Transverse colon (tissue), 4 donors: ENCODE results near the gene ALK. TPM values are rescaled to one million over a fixed set of nuclear protein-coding genes. Genes with fewer than 3 reads are reported as not detected.

Experiments used
- DNase-seq: peaks from one replicate; pipeline ENCODE4 v3.0.0-alpha.2; 2019
- H3K27ac ChIP-seq, 4 donors: fragments of 200-600 bp; sonication (generic); 2 replicates each; pipeline ENCODE4 v1.5.1; 2016 to 2018; ENCODE audit warnings: inconsistent platforms in 4 of 4
- H3K27me3 ChIP-seq: fragments of 200-600 bp; sonication (generic); 2 replicates; pipeline ENCODE4 v1.5.1; 2017; ENCODE audit warnings: inconsistent platforms
- H3K36me3 ChIP-seq, 4 donors: fragments of 200-600 bp; sonication (generic); 2 replicates each; pipeline ENCODE4 v1.5.1; 2017 to 2019; ENCODE audit warnings: inconsistent platforms in 4 of 4
- H3K4me1 ChIP-seq, 4 donors: fragments of 200-600 bp; sonication (generic); 2 replicates each; pipeline ENCODE4 v1.5.1; 2017 to 2020; ENCODE audit warnings: inconsistent platforms in 4 of 4
- H3K4me3 ChIP-seq, 4 donors: fragments of 200-600 bp; sonication (generic); 1 replicate in 1 of 4; 2 replicates in 3 of 4; pipeline versions ENCODE4 v1.5.1 to v1.6.1; 2017 to 2019; ENCODE audit warnings: inconsistent platforms in 4 of 4
- H3K9me3 ChIP-seq, 2 donors: fragments of 200-600 bp; sonication (generic); 2 replicates each; pipeline ENCODE4 v1.5.1; 2017 to 2019; ENCODE audit warnings: inconsistent platforms in 2 of 2
- EP300 ChIP-seq: sonication (generic); formaldehyde crosslinking; IDR thresholded peaks from one replicate; pipeline ENCODE4 v1.6.1; 2017; ENCODE audit warnings: antibody characterized with exemption, low read depth
- POLR2A ChIP-seq: fragments of 450-650 bp; IDR thresholded peaks from one replicate; pipeline ENCODE4 v1.6.1; 2016; ENCODE audit warnings: antibody characterized with exemption, mild to moderate bottlenecking, moderate library complexity
- POLR2AphosphoS5 ChIP-seq, 3 donors: sonication (generic); formaldehyde crosslinking; IDR thresholded peaks; one replicate each; pipeline ENCODE4 v1.6.1; 2016; ENCODE audit warnings: antibody characterized with exemption in 3 of 3
- WGBS, 2 donors: methylation state at CpG; one replicate each; pipeline ENCODE4 v1.1.5; 2018; ENCODE audit warnings: low coverage in 1 of 2; 5-methylcytosine and 5-hydroxymethylcytosine counted together
- in situ Hi-C, 4 donors: fragments of 200-750 bp; cut with MboI; loops; one replicate each; pipeline versions ENCODE4 v1.15.0 to v1.15.1; 2017; ENCODE audit warnings: low sequenced_read_pairs in 3 of 4, low pct_ligation_motif_present in 1 of 4, low pct_unique_long_range_greater_than_20kb in 1 of 4
- intact Hi-C: fragments of 100-400 bp; cut with DNase I; formaldehyde crosslinking; loops from one replicate; pipeline ENCODE4 v1.15.1; 2023; ENCODE audit warnings: low total_unique reads
- total RNA-seq, 4 donors: library from RNA; depleted of rRNA; stranded (reverse); fragments of >200 nt; gene quantifications; one replicate each; pipeline ENCODE4 v1.1.0, GENCODE V29; 2016
- TF ChIP-seq, protein P1 (sequence below), 5 experiments: fragments of 200-600 bp in 3 of 5; fragments of 450-650 bp in 2 of 5; sonication (generic) in 3 of 5; IDR thresholded peaks; 1 replicate in 2 of 5; 2 replicates in 3 of 5; pipeline ENCODE4 v1.5.1; 2016 to 2017; ENCODE audit warnings: antibody characterized with exemption in 5 of 5, inconsistent platforms in 3 of 5, mild to moderate bottlenecking in 2 of 5, moderate library complexity in 1 of 5

The ALK gene
- total RNA-seq, 4 donors from 2014 or later = 0.32 to 0.82 TPM; not detected in 2

DNA sequence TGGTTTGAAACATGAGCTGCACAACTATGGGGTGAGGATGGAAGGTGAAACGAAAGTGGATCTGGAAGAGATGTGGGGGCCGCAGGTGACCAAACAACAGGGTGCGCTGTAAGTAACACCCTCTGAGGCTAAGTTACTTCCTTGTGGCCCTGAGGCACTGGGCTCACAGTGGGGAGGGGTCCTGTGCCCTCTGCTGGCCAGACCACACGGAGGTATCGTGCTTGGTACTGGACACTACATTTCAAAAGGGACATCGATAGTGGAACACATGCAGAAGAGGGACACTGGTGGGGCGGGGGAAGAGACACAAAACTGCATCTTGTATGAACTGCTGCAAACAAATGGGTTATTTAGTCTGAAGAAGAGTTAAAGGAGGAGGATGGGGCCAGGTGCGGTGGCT is 695.6 kb downstream of the ALK start:
- Histone ChIP-seq H3K9me3 (no peaks in the 10 kb centered on the region), H3K36me3 (no peaks in the 10 kb centered on the region), H3K27ac (no peak overlapping the region), H3K4me3 (no peak overlapping the region), H3K27me3 (peaks cover 7% of the 10 kb centered on the region), H3K4me1 (no peaks in the 10 kb centered on the region)
- WGBS, 2 donors = 67 to 84% methylated on average over 4 to 8 of the region's 8 CpGs
- intact Hi-C loops = no loop called here
- TF ChIP-seq POLR2AphosphoS5 (IDR thresholded peaks at IDR 0.05) (no peak), EP300 (no peak), POLR2A (no peak)
- TF ChIP-seq, protein P1, sequence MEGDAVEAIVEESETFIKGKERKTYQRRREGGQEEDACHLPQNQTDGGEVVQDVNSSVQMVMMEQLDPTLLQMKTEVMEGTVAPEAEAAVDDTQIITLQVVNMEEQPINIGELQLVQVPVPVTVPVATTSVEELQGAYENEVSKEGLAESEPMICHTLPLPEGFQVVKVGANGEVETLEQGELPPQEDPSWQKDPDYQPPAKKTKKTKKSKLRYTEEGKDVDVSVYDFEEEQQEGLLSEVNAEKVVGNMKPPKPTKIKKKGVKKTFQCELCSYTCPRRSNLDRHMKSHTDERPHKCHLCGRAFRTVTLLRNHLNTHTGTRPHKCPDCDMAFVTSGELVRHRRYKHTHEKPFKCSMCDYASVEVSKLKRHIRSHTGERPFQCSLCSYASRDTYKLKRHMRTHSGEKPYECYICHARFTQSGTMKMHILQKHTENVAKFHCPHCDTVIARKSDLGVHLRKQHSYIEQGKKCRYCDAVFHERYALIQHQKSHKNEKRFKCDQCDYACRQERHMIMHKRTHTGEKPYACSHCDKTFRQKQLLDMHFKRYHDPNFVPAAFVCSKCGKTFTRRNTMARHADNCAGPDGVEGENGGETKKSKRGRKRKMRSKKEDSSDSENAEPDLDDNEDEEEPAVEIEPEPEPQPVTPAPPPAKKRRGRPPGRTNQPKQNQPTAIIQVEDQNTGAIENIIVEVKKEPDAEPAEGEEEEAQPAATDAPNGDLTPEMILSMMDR (IDR thresholded peaks at IDR 0.05) = no peak
- DNase-seq = no peak
- in situ Hi-C loops = no loop called here

DNA sequence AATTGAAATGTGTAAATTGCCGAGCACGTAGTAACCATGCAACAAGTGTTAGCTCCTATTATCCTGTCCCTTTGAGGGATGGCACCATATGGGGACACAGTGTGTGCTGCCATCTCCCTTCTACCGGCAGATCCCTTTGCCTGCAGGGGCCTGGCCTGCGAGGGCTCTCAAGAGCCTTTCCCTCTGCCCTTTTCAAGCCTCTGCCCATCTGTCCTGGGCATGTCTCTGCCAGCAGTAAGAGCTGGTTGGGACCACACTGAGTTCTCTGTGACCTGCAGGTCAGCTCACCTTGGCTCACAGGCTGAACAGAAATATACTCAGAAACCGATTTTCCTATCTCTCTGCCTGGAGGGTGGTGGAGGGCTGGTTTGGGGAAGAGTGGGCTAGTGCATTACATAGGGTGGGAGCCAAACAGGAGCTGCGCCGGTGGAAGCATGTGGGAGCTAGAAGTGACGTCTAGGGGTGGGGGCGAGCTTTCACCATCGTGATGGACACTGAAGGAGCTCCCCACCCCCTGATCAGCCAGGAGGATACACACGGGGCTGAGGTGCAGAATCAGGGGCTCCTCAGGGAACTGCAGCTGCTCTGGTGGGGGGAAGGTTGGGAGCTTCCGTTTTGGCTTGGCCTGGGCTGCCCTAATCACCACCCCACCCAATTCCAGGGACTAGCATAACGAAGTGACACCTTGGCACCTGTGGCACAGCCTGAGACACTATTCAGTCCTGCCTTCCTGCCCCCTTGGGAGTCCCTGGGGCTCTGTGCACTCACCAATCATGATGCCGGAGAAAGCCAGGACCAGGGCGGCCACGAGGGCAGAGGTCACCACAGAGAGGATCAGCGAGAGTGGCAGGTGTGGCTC is 696.5 kb downstream of the ALK start:
- no peak for DNase-seq
- TF ChIP-seq EP300 = no peak
- TF ChIP-seq, protein P1 (IDR thresholded peaks at IDR 0.05) = no peak
- no peak for TF ChIP-seq POLR2AphosphoS5 (IDR thresholded peaks at IDR 0.05)
- TF ChIP-seq POLR2A = no peak
- intact Hi-C loops = no loop called here

DNA sequence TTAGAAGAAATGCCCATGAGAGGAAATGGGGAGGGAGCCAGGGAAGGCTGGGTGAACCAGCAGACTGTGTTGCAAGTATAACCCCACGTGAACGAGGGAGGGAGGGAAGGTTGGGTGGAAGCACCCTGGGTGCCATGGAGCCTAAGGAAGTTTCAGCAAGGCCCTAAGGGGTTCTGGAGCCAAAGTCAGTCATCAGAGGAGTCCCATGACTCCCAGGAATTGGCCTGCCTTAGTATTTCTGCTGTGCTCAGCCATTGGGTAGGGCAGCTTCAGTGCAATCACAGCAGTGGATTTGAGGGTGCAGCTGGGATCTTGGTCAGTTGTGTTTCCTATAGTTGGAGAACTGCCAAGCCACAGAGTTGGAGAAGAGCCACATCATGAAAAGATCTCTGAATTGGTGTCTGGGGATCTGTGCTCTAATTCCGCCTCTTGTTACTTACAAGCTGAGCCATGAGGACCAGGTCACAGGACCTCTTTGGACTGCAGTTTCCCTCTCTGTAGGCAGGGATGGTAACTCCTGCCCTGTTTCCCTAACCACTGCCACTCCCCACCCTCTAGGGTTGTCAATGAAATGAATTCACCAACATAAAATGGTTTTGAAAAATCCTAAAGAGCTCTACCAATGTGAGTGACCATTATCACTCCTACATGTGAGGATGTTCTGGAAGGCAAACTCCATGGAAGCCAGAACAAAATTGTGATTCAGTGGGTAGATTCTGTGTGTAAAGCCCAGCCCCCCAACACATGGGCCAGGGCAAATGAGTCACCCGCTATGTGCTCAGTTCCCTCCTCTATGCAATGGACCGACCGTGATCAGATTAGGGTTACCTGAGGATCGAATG is 697.3 kb downstream of the ALK start:
- Histone ChIP-seq H3K4me3 (no peak overlapping the region), H3K36me3 (no peaks in the 10 kb centered on the region), H3K4me1 (no peaks in the 10 kb centered on the region), H3K9me3 (no peaks in the 10 kb centered on the region), H3K27ac (no peak overlapping the region), H3K27me3 (peaks cover 7% of the 10 kb centered on the region)
- peak; percentile 26 for DNase-seq
- WGBS, 2 donors = 64 to 71% methylated on average over 6 to 7 of the region's 7 CpGs
- intact Hi-C loops (no loop called here), in situ Hi-C loops (loop anchor here in 2 of 4 donors (25.0 kb wide), 2 partner anchors 387 to 637 kb away; no protein-coding TSS in a partner anchor)
- TF ChIP-seq POLR2AphosphoS5 (IDR thresholded peaks at IDR 0.05) (no peak), EP300 (no peak), POLR2A (no peak)
- TF ChIP-seq, protein P1 (IDR thresholded peaks at IDR 0.05) = no peak

More for the DNA sequence above, 696.5 kb downstream of the ALK start:
- Histone ChIP-seq H3K9me3 (no peaks in the 10 kb centered on the region), H3K27me3 (peaks cover 7% of the 10 kb centered on the region), H3K4me3 (no peak overlapping the region), H3K36me3 (no peaks in the 10 kb centered on the region), H3K27ac (no peak overlapping the region), H3K4me1 (no peaks in the 10 kb centered on the region)
- 70 to 100% methylated on average over 1 to 17 of the region's 17 CpGs for WGBS, 2 donors
- in situ Hi-C loops = loop anchor here in 2 of 4 donors (25.0 kb wide), 2 partner anchors 388 to 638 kb away; no protein-coding TSS in a partner anchor

DNA sequence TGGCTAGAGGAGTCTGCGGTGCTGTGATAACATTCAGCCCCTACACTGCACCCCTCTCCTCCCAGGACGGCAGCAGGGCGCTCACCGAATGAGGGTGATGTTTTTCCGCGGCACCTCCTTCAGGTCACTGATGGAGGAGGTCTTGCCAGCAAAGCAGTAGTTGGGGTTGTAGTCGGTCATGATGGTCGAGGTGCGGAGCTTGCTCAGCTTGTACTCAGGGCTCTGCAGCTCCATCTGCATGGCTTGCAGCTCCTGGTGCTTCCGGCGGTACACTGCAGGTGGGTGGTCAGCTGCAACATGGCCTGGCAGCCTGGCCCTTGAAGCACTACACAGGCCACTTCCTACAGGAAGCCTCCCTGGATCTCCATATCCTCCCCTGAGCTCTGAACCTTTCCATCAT is 698.1 kb downstream of the ALK start:
- WGBS, 2 donors = 83% methylated on average over 11 of the region's 11 CpGs; no CpG with 5 or more reads in 1 of the 2 donors
- no peak for DNase-seq
- in situ Hi-C loops = loop anchor here in 2 of 4 donors (25.0 kb wide), 2 partner anchors 386 to 636 kb away; no protein-coding TSS in a partner anchor

More for the DNA sequence above, 698.1 kb downstream of the ALK start:
- peaks cover 5% of the 10 kb centered on the region for H3K27me3 ChIP-seq
- no peaks in the 10 kb centered on the region for H3K9me3 ChIP-seq
- H3K36me3 ChIP-seq = no peaks in the 10 kb centered on the region
- intact Hi-C loops = no loop called here
- TF ChIP-seq POLR2AphosphoS5 (IDR thresholded peaks at IDR 0.05) (no peak), POLR2A (no peak), EP300 (no peak)
- TF ChIP-seq, protein P1 (IDR thresholded peaks at IDR 0.05) = no peak
- H3K27ac ChIP-seq = no peak overlapping the region
- no peak overlapping the region for H3K4me3 ChIP-seq
- no peaks in the 10 kb centered on the region for H3K4me1 ChIP-seq
